NT2/D1 (cell line): ENCODE results near the gene MICAL2.

Source experiments
- DNase-seq: peaks from one replicate; pipeline ENCODE4 v3.0.0-alpha.2; 2011; ENCODE audit warnings: low read depth, low spot score
- H3K27me3 ChIP-seq: 2 replicates; pipeline ENCODE4 v1.6.0; 2011; ENCODE audit warnings: mild to moderate bottlenecking; ENCODE audit not compliant: insufficient read length, insufficient read depth
- H3K36me3 ChIP-seq: 2 replicates; pipeline ENCODE4 v1.6.1; 2011; ENCODE audit warnings: mild to moderate bottlenecking, low read length, mixed read lengths; ENCODE audit not compliant: insufficient read depth, insufficient read length
- H3K4me1 ChIP-seq: 2 replicates; pipeline ENCODE4 v1.5.1; 2011; ENCODE audit not compliant: insufficient read depth, insufficient read length
- H3K4me3 ChIP-seq: 2 replicates; pipeline ENCODE4 v1.5.1; 2011; ENCODE audit warnings: low read depth; ENCODE audit not compliant: insufficient read length
- H3K9ac ChIP-seq: 2 replicates; pipeline ENCODE4 v1.6.0; 2011; ENCODE audit warnings: low read depth; ENCODE audit not compliant: insufficient read length
- H3K9me3 ChIP-seq: 2 replicates; pipeline ENCODE4 v1.5.1; 2011; ENCODE audit warnings: mild to moderate bottlenecking, low read length; ENCODE audit not compliant: insufficient read depth
- SUZ12 ChIP-seq: IDR thresholded peaks from 2 replicates; pipeline ENCODE4 v1.6.1; 2011; ENCODE audit not compliant: insufficient read length, insufficient read depth; ENCODE audit errors: extremely low read depth
- YY1 ChIP-seq: IDR thresholded peaks from 2 replicates; pipeline ENCODE4 v1.6.1; 2011; ENCODE audit not compliant: insufficient read length, insufficient read depth
- ZNF274 ChIP-seq: IDR thresholded peaks from 2 replicates; pipeline ENCODE4 v1.6.1; 2011; ENCODE audit warnings: mild to moderate bottlenecking, low read depth, low read length

Gene MICAL2

DNA sequence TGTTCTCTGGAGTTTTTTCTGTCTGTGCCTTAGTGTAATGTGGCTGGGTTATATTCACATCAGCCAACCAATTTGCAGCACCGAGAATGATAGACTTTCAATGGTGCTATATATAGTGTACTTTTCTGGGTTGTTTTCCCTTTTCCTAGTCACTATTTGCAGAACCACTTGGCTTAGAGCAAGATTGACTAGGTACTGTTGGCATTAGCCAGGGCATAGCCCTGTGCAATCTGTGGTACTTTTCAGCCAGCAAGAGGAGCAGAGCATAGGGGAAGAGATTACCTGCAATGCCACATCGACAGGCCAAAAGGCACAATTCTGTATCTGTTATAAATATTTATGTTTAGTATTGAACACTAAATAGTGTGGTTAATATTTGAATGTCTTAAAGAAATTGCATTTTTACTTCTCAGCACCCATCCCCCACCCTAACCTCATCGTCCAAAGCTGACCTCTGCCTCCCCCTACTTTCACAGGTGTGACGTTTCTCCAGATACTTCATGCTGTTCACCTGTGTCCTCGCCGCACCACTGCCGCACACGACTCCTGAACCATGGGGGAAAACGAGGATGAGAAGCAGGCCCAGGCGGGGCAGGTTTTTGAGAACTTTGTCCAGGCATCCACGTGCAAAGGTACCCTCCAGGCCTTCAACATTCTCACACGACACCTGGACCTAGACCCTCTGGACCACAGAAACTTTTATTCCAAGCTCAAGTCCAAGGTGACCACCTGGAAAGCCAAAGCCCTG is 51.4 kb downstream of the MICAL2 start:
- H3K4me1 ChIP-seq, result peaks cover 10% of the 10 kb centered on the region
- peaks cover 12% of the 10 kb centered on the region for H3K36me3 ChIP-seq
- DNase-seq, result no peak
- TF ChIP-seq ZNF274, result no peak
- no peak for TF ChIP-seq YY1
- no peaks in the 10 kb centered on the region for H3K27me3 ChIP-seq
- no peaks in the 10 kb centered on the region for H3K9me3 ChIP-seq
- no peak overlapping the region for H3K4me3 ChIP-seq
- H3K9ac ChIP-seq, result no peak overlapping the region

DNA sequence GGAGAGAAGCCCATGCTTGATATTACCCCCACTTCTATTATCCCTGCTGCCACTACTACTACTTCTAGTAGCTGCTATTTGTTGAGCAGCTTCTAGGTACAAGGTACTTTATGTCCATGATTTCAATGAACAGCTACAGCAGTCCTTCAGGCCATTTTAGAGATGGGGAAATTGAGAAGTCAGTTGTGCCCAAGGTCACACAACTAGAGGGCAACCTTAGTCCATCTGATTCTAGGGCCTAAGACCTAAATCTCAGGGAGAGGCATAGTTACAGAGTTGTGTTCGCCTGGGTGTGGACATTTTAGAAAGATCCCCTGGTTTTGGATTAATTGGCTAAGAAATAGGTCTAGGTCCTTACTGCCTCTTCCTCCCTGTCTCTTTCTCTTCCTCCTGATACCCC is 52.3 kb downstream of the MICAL2 start:
- Histone ChIP-seq H3K4me1 (peaks cover 10% of the 10 kb centered on the region), H3K9me3 (no peaks in the 10 kb centered on the region), H3K27me3 (no peaks in the 10 kb centered on the region), H3K9ac (no peak overlapping the region), H3K4me3 (no peak overlapping the region), H3K36me3 (peaks cover 12% of the 10 kb centered on the region)
- no peak for DNase-seq
- no peak for TF ChIP-seq SUZ12
- no peak for TF ChIP-seq ZNF274
- TF ChIP-seq YY1, result no peak

DNA sequence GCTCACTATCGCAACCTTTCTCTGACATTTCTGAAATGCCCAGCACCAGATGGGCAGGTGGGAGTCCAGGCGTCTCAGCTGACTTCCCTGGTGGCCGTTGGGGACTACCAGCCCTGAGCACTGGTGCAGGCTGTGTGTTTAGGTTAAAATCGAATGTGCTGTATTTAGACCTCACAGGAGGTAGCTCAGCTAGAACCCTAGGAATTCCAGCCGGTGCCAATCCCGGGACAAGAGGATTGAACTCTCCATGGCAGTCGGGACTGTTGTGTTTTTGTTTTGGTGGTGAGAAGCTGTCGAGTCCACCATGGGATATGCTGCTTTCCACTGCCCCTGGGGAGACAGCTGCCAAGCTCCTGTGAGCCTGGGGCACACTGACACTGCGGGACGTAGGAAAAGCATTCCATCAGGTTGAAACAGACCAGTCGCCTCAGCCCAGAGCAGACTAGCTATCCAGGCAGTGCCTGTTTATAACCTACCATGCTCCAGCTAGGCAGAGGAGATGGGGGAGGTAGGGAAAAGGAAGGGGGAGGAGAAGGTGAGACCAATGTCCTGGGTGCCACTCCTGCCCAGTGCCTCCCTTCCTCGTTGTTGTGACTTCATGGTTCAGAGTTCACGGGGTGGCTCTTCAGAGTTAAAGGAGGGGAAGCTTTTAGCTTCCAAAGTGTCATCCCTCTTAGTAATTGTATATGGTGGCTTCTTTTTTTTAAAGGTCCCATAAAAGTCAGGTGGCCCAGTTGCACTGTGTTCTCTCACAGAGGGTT is 53.0 kb downstream of the MICAL2 start:
- Histone ChIP-seq H3K4me1 (peaks cover 10% of the 10 kb centered on the region), H3K9me3 (no peaks in the 10 kb centered on the region), H3K27me3 (no peaks in the 10 kb centered on the region), H3K36me3 (peaks cover 12% of the 10 kb centered on the region), H3K4me3 (no peak overlapping the region), H3K9ac (no peak overlapping the region)
- TF ChIP-seq YY1 (no peak), ZNF274 (no peak), SUZ12 (no peak)
- peak; percentile 23 for DNase-seq

DNA sequence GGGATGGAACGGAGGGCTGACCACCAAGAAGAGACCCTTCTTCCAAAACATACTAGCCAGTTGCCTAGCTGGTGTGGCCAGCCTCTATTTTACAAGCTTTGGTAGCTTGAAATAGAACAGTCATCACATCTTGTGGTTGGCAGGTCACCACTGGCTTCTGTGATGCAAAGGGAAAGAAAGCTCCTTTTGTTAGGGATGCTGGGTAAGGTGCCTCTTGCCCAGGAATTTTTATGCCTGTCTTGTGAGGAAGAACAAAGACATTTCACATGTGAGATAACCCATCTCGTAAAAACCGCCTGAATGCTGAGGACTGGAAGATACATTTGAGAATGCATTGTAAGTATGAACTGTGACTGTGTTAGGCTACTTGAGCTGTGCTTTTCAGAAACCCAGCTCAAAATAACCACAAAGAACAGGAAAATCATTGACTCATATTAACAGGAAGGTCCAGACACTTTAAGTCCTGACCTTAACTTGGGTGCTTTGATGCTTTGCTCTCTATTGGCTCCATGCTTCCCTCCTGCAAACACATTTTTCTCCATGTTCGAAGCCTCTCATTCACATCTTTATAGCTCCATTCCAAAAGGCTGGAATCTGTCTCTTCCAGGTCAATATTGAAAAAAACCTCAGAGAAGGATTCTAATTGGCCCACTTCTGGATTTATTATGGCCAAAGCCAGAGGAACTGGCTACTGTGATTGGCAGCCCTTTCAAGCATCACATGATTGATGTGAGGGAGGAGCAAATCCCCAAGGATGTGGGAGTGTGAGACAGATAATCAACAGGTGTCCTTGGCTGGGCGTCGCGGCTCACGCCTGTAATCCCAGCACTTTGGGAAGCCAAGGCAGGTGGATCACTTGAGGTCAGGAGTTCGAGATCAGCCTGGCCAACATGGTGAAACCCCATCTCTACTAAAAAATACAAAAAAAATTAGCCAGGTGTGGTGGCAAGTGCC is 53.9 kb downstream of the MICAL2 start:
- Histone ChIP-seq H3K27me3 (no peaks in the 10 kb centered on the region), H3K36me3 (peaks cover 12% of the 10 kb centered on the region), H3K4me3 (no peak overlapping the region), H3K4me1 (peaks cover 10% of the 10 kb centered on the region), H3K9ac (no peak overlapping the region), H3K9me3 (no peaks in the 10 kb centered on the region)
- no peak for TF ChIP-seq ZNF274
- peak; percentile 25 for DNase-seq

GRCh38 chr11:12165237-12165875 is 55.0 kb downstream of the MICAL2 start:
- no peak for TF ChIP-seq SUZ12
- TF ChIP-seq YY1, result no peak
- no peak for TF ChIP-seq ZNF274
- Histone ChIP-seq H3K9me3 (no peaks in the 10 kb centered on the region), H3K27me3 (no peaks in the 10 kb centered on the region), H3K36me3 (peaks cover 12% of the 10 kb centered on the region), H3K9ac (no peak overlapping the region), H3K4me1 (peaks cover 6% of the 10 kb centered on the region), H3K4me3 (no peak overlapping the region)
- no peak for DNase-seq

GRCh38 chr11:12166299-12167060 is 56.1 kb downstream of the MICAL2 start:
- no peaks in the 10 kb centered on the region for H3K9me3 ChIP-seq
- TF ChIP-seq SUZ12, result no peak
- no peak for TF ChIP-seq ZNF274
- TF ChIP-seq YY1, result no peak
- no peak overlapping the region for H3K4me3 ChIP-seq
- no peak for DNase-seq
- no peaks in the 10 kb centered on the region for H3K27me3 ChIP-seq
- no peak overlapping the region for H3K9ac ChIP-seq
- H3K36me3 ChIP-seq, result peaks cover 12% of the 10 kb centered on the region
- H3K4me1 ChIP-seq, result peaks cover 6% of the 10 kb centered on the region
